Heart left ventricle (tissue), 16 donors: ENCODE measurements around the gene ADAMTS12. TPM values are rescaled to one million over a fixed set of nuclear protein-coding genes. Genes with fewer than 3 reads are reported as not detected.
A peak's percentile ranks its signal among the peaks of the same experiment; 100 is the strongest.

ENCODE experiments used
- ATAC-seq, 4 donors: fragments of 200-7000 bp; cut with Tn5 transposase; one replicate each; pipeline ENCODE4 v1.9.1; 2020 to 2022; ENCODE audit warnings: moderate library complexity in 4 of 4, mild to moderate bottlenecking in 3 of 4, moderate number of reproducible peaks in 1 of 4
- DNase-seq, 5 donors: peaks; one replicate each; pipeline ENCODE4 v3.0.0-alpha.2; 2020
- H3K27ac ChIP-seq, 12 donors: fragments of 200-600 bp; sonication (generic) in 4 of 12; one replicate each; pipeline versions ENCODE4 v1.5.0 to v1.8.0; 2016 to 2022; ENCODE audit warnings: mild to moderate bottlenecking in 2 of 12
- H3K27me3 ChIP-seq, 9 donors: fragments of 200-600 bp; sonication (generic) in 2 of 9; one replicate each; pipeline versions ENCODE4 v1.5.1 to v1.8.0; 2016 to 2022; ENCODE audit warnings: mild to moderate bottlenecking in 3 of 9
- H3K36me3 ChIP-seq, 9 donors: fragments of 200-600 bp; sonication (generic) in 2 of 9; one replicate each; pipeline versions ENCODE4 v1.5.0 to v1.8.0; 2018 to 2022; ENCODE audit warnings: mild to moderate bottlenecking in 2 of 9
- H3K4me1 ChIP-seq, 12 donors: fragments of 200-600 bp; sonication (generic) in 4 of 12; one replicate each; pipeline versions ENCODE4 v1.5.0 to v1.8.0; 2016 to 2022; ENCODE audit warnings: mild to moderate bottlenecking in 3 of 12
- H3K4me3 ChIP-seq, 12 donors: fragments of 200-600 bp; sonication (generic) in 4 of 12; one replicate each; pipeline versions ENCODE4 v1.5.0 to v1.8.0; 2017 to 2022; ENCODE audit warnings: mild to moderate bottlenecking in 9 of 12, moderate library complexity in 4 of 12
- H3K9me3 ChIP-seq, 12 donors: fragments of 200-600 bp; sonication (generic) in 4 of 12; one replicate each; pipeline versions ENCODE4 v1.5.0 to v1.8.0; 2016 to 2022; ENCODE audit warnings: mild to moderate bottlenecking in 1 of 12
- CTCF ChIP-seq, 12 donors: fragments of 200-600 bp; sonication (generic) in 4 of 12; IDR thresholded peaks; one replicate each; pipeline versions ENCODE4 v1.5.0 to v1.8.0; 2018 to 2022; ENCODE audit warnings: antibody characterized with exemption in 12 of 12, mild to moderate bottlenecking in 5 of 12
- POLR2A ChIP-seq, 2 donors: fragments of 450-650 bp; IDR thresholded peaks; one replicate each; pipeline ENCODE4 v1.6.1; 2017; ENCODE audit warnings: antibody characterized with exemption in 2 of 2, mild to moderate bottlenecking in 2 of 2, moderate library complexity in 2 of 2
- WGBS, 4 donors: extraction: QIAGEN DNeasy Blood & Tissue Kit in 2 of 4; methylation state at CpG; one replicate each; pipeline versions ENCODE4 v1.1.5 to v1.1.7; 2013 to 2018; 5-methylcytosine and 5-hydroxymethylcytosine counted together
- intact Hi-C, 10 donors: fragments of 100-400 bp; cut with DNase I; formaldehyde crosslinking; loops; one replicate each; pipeline versions ENCODE4 v1.11.1 to v1.14.2; 2022
- polyA plus RNA-seq, 2 donors: library from polyadenylated mRNA; stranded (reverse); fragments of 200-250 nt; gene quantifications; one replicate each; pipeline ENCODE4 v1.2.3, GENCODE V29; 2013
- total RNA-seq, 9 donors: library from RNA; depleted of rRNA in 2 of 9; stranded (reverse); fragments of >200 nt in 2 of 9; fragmentation: NEBNext Ultra II Directional in 3 of 9; extraction: Animal tissue kit (Norgen Biotek cat#: 25700) in 3 of 9; gene quantifications; one replicate each; pipeline versions ENCODE4 v1.1.0 to v1.2.4, GENCODE V29; 2016 to 2023
- donor health status: ischemic (EF 13 %, LVEDD 7.1; RV severe dilation, severe dysfunction).
- donor health status: healthy with polysubstance abuse.
- donor health status: DM: no; HTN: yes; CAD: no.
- donor health status: DM: no; HTN: no; CAD: no.
- donor health status: ischemic (EF 25% LVEDD 6.9; RV normal size, moderate dysfunction).
- donor health status: ischemic (EF 25% LVEDD 5.7; RV mildly dilated, moderate dysfunction).
- donor health status: healthy.
- donor health status: DM: yes; HTN: yes; CAD: no.
- donor health status: ischemic (EF 35%, LVEDD 5.7; RV mildly dilated, moderate dysfunction).
- donor health status: nonischemic (EF 11% LVEDD 7.7; RV severe dilation, severe dysfunction).
- donor health status: DM: yes; HTN: yes; CAD: no.
- donor health status: PGD.
- donor health status: ischemic (EF 29% LVEDD 5.4; RV normal size, mild dysfunction).
- donor health status: nonischemic (EF 23%, LVEDD 6.1; RV moderate dilation, normal function).

ADAMTS12 gene
- total and polyA plus RNA-seq, 11 donors: 0.72 to 4.7 (median 1.7) TPM

DNA sequence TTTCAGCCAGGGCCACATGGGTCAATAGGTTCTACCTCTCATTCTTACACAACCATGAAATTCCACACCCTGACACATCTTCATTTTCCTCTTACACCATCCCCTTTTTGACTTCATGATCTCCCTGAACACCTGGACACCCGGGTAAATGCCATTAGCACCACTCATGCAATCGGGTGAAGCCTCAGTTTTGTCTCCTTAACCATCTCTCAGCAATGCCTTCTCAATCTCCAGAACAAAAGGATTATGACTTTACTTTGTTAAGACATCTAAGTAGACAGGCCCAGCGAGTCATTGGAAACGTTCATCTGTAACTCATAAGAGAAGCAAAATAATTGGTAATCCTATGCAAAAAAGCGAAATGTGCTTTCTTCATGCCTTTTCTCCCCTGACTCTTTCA is 49.9 kb downstream of the ADAMTS12 start:
- Histone ChIP-seq H3K27ac (no peak overlapping the region), H3K36me3 (no peaks in the 10 kb centered on the region), H3K4me3 (no peak overlapping the region), H3K4me1 (peaks cover 0 to 5% (median 0%) of the 10 kb centered on the region in 12 donors), H3K9me3 (no peaks in the 10 kb centered on the region), H3K27me3 (no peaks in the 10 kb centered on the region)
- intact Hi-C loops: no loop called here
- no peak for DNase-seq
- 89 to 93% (median 91%) methylated on average over 5 of the region's 5 CpGs for WGBS, 4 donors
- TF ChIP-seq POLR2A (IDR thresholded peaks at IDR 0.05): no peak
- no peak for ATAC-seq

DNA sequence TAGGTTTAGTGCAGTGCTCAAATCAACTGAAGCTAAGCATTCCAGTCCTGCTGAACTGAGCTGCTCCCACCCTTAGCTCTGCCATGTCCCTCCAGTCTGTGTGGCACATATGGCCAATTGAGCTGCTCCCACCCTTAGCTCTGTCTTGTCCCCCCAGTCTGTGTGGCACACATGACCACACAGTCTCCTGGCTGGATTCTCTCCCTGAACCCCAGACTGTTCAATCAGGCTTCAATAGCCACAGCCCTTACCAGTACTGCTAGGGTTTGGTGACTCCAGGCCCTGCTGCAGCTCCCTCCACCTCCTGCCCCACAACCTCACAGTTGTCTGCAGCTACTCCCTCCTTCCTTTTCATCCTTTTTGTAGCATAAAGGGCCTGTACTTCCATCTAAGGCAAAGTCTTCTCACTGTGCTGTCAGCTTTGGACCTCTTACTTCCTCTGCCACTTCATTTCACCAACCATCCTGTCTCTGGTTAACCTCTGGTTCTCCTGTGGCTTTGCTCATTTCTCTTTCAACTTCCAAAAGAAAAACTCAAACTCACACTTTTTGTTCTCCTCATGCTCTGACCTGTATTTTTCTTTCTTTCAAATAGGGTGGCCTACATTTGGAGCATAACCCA is 50.8 kb downstream of the ADAMTS12 start:
- Histone ChIP-seq H3K27me3 (no peaks in the 10 kb centered on the region), H3K36me3 (no peaks in the 10 kb centered on the region), H3K4me1 (peaks cover 0 to 5% (median 0%) of the 10 kb centered on the region in 12 donors), H3K9me3 (no peaks in the 10 kb centered on the region), H3K4me3 (no peak overlapping the region), H3K27ac (no peak overlapping the region)
- intact Hi-C loops: no loop called here
- DNase-seq: no peak
- TF ChIP-seq CTCF (IDR thresholded peaks at IDR 0.05) (no peak), POLR2A (IDR thresholded peaks at IDR 0.05) (no peak)
- ATAC-seq: no peak

- no peak overlapping the region for H3K4me3 ChIP-seq
- peaks cover 0 to 5% (median 0%) of the 10 kb centered on the region in 12 donors for H3K4me1 ChIP-seq
- DNase-seq: no peak
- no peak overlapping the region for H3K27ac ChIP-seq
- H3K9me3 ChIP-seq: peaks cover 0 to 5% (median 0%) of the 10 kb centered on the region in 12 donors
- TF ChIP-seq CTCF (IDR thresholded peaks at IDR 0.05) (no peak), POLR2A (IDR thresholded peaks at IDR 0.05) (no peak)
- H3K36me3 ChIP-seq: no peaks in the 10 kb centered on the region
- H3K27me3 ChIP-seq: no peaks in the 10 kb centered on the region
- intact Hi-C loops: no loop called here
- ATAC-seq: no peak
- 85 to 92% (median 89%) methylated on average over 4 of the region's 4 CpGs for WGBS, 4 donors
Measured at GRCh38 chr5:33837301-33837700, 54.5 kb downstream of the ADAMTS12 start.

DNA sequence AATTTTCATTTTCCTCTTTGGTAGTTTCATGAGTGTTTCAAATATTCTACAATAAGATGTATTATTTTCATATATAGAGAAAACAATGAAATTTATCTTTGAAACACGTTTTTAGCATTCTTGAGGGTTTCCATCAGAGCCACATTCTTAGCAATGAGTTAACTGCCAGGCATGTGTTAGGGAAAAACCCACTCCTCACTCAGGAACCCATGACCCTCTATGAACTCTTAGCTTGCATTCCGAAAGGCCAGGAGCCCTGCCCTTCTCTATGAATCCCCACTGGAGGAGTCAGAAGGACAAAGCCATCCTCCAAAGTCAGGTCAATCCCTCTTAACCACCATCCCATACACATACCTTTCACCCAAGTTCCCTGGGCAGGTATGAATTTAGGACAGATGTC is 57.5 kb downstream of the ADAMTS12 start:
- Histone ChIP-seq H3K4me3 (no peak overlapping the region), H3K4me1 (no peaks in the 10 kb centered on the region), H3K9me3 (peaks cover 0 to 5% (median 0%) of the 10 kb centered on the region in 12 donors), H3K36me3 (no peaks in the 10 kb centered on the region), H3K27me3 (no peaks in the 10 kb centered on the region), H3K27ac (no peak overlapping the region)
- 66 to 77% (median 71%) methylated on average over 2 of the region's 2 CpGs for WGBS, 4 donors
- DNase-seq (no peak), ATAC-seq (no peak)
- intact Hi-C loops: no loop called here
- no peak for TF ChIP-seq CTCF (IDR thresholded peaks at IDR 0.05)
- no peak for TF ChIP-seq POLR2A (IDR thresholded peaks at IDR 0.05)

- no peak overlapping the region for H3K27ac ChIP-seq
- no peak for TF ChIP-seq CTCF (IDR thresholded peaks at IDR 0.05)
- TF ChIP-seq POLR2A (IDR thresholded peaks at IDR 0.05): no peak
- 22 to 50% (median 30%) methylated on average over 1 of the region's 1 CpG for WGBS, 4 donors
- ATAC-seq: peak in 1 of 4 donors; percentile 34
- peaks cover 0 to 5% (median 0%) of the 10 kb centered on the region in 12 donors for H3K9me3 ChIP-seq
- no peaks in the 10 kb centered on the region for H3K4me1 ChIP-seq
- no peaks in the 10 kb centered on the region for H3K27me3 ChIP-seq
- intact Hi-C loops: no loop called here
- no peak for DNase-seq
- H3K36me3 ChIP-seq: no peaks in the 10 kb centered on the region
- H3K4me3 ChIP-seq: no peak overlapping the region
Measured at GRCh38 chr5:33833237-33833575, 58.6 kb downstream of the ADAMTS12 start.
